NCI-H1417 treated with DMSO at 0.1 percent for 48 hours (cell line): ENCODE data around the gene DRGX.

Experiments
- DNase-seq: peaks from one replicate; lab custom pipeline; 2025; lab: John Stamatoyannopoulos, UW

DRGX gene

DNA sequence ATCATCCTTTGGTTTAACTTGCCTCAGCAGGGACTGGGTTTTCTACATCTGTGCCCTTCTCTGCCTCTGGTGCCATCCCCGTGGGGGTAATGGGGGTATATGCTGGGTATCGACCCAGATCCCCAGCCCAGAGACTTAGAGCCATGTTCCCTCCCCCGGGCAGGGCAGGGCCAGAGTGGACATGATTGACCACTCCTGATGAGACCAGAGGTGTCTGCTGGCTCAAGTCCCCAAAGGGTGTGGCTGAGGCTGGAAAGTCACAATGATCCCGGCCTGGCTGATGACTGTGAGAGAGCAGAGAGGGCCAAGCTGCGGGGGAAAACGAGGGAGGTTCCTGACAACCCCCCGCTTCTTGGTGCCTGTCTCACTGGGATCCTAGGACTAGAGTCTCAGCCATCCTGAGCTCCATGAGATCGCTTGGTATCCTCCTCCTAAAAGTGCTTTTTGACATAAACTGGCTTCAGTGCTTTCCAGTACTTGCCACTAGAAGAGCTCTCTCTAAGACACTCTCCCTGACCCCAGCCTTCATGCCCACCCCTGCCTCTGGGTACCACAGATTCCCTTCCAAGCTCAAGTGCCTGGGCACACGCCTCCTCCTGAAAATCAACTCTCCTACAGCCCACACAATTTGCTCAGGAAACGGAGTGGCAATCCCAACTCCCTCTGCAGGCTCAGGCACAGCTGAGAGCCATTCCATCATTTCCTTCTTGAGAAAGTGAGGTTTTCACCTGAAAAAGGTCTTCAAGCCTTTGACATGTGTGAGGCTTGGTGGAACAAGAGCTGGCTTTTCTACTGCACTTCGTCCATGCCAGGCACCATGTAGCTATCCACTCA, 33.9 kb downstream of the DRGX start:
- no peak for DNase-seq

DNA sequence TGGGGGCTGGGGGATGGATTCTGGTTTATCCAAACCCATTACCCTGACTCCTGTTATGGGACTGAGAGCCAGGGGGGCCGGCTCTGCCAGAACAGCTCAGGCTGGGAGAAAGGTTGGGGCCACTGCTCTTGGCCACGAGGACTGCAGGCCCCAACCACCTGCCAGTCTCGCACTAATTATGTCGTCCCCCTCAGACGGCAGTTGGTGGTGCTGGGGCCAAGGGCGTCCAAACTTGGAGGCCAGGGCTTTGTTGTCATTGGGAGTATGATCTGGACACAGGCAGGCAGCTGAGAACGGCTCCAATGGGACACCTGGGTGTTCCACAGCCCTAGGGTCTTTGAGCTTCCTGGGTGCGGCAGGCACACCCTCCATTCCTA, 34.7 kb downstream of the DRGX start:
- DNase-seq, result no peak

DNA sequence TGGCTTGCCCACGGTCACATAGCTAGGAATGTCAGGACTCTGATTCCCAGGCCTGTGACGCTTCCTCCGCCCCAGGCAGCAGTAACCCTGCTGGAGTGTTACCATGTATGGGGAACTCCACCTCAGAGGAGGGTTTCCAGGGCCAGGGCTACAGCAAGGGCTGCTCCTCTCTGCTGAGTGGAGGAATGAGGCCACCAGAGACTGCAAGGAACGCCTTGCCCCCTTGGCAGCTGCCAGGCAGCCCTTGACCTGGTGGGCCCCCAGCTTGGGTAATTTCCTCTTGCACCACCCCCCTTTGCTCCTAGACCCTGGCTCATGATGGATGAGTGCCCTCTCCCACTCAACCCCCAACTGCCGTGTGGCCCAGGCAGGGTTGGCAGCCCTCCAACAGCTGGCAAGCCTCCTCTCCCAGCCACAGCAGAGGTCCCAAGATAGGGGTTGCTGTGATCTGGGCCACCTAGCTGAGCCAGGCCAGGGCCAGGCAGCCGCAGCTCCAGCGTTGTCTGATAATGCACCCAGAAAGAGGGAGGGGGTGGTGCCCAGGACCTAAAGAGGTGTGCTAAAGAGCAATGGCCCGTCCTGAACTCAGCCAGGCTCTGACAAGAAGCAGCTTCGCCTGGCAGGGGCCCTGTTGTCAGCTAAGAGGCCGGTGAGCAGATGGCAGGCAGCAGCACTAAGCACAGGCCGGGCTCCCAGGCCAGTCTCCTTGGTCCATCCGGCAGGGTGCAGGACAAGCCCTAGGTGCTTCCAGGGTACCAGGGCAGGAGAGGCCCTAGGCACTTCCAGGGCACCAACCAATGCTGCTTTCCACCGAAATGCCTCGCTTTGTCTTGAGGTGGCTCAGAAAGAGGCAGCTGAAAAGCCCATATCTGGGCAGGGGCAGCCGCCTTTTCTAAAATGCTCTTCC, 35.4 kb downstream of the DRGX start:
- DNase-seq, result no peak

DNA sequence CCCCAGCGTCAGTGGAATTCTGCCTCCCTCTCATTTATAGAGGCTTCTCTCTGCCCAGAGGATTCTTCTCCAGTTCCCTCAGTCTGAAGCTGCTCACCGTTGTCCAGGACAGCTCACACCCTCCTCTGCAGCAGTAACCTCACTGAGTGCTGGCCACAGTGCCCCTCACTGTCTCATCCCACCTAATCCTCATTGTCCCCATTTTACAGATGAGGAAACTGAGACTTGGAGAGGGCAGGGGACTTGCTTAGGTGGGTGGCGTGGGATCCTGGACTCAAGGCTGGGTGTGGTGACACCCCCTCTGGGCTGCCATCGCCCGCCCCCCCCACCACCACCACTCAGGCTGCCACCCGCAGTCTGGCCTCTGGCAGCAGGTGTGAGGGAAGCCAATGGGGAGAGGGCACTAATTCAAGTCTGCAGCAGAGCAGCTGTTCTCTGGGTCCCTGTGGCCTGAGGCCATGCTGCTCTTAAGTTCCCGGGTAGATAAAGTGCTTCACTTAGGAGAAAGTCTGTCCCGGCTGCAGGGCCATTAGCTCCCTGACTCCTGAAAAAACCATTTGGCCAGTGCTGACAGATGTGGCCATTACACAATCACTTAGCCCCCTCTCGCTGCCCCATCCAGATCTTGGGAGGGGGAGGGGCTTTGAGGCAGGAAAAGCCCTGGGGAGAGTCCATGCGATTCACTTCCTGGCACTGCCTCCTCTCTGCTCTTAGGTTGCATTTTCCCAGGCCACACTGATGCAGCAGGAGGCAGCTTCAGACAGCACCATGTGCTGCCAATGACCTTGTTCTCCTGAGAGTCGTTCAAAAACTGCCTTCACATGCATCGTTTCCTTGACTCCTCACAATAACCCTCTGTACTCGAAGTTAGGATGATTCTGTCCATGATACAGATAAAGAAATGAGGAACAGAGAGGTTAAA, 36.3 kb downstream of the DRGX start:
- DNase-seq, result no peak

DNA sequence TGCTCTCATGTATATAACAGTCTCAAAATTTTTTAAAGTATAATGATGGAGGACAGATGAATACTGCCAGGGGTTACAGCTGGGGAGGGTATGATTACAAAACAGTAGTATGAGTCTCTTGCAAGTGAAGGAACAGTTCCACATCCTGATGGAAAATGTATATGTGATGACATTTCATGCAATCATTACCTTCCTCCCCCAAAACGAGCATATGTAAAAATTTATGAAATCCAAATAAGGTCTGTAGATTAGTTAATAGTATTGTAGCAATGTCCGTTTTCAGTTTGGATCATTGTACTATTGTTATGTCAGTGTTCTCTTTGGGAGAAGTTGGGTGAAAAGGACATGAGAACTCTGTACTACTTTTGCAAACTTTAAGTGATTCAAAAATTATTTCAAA, 38.0 kb downstream of the DRGX start:
- no peak for DNase-seq

DNA sequence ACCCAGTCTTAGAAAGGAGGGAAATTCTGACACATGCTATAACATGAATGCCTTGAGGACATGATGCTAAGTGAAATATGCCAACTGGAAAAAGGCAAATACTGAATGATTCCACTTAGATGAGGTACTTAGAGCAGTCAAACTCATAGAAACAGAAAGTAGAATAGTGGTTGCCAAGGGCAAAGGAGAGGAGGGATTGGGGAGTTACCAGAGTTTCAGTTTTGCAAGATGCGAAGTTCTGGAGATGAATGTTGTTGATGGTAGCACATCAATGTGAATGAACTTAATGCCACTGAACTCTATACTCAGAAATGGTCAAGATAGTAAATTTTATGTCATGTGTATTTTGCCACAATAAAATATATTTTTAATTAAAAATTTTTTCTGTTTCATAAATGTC, 38.9 kb downstream of the DRGX start:
- no peak for DNase-seq

DNA sequence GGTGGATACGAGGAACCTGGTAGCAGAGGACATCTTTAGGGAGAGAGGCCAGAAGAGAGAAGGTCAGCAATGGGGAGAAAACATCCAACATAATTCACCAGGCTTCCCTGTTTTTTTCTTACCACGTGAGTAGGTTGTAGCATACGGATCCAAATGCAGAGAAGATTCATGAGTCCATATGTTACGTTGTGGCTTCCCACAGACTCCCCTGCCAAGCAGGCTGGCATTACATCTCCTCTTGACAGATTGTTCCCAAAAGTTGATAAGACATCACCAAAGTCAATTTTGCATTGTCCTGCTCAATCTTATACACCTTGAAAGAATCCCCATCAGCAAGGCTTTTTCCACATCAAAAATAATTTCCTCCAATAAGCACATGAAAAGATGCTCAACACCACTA, 39.7 kb downstream of the DRGX start:
- no peak for DNase-seq

DNA sequence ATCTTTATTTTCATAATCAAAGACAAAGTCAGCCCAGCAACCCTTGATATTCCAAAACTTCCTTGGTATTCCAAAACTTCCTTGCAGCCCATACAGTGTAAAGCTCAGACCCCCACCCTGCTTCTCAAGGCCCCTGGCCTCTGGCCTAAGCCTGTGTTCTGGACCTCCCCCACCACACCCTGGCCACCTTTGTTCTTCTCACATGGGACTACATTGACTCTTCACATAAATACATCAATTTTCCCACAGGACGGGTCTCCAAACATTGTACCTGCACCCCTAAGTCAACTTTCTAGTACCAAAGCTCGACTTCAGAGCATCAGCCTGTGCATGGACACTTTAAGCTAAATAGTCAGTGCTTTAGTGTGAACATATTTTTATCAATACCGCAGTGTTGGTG, 40.7 kb downstream of the DRGX start:
- no peak for DNase-seq

DNA sequence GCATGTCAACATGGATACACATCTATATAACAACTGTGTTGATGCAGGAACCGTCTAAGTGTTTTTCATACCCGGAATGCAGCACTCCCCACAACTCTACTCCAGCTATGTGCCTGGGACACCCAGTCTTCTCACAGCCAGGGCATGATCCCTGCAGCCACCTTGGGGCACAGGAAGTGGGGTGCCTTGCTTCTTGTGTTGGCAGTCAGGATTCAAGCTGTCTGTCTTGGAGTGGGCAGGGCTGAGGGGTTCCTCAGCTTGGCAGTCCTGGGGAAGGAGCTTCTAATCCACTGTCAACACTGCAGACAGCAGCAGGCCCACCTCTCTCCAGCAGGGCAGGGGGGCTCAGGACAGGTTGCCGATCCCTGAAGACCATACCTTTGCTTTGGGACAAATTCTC, 41.3 kb downstream of the DRGX start:
- DNase-seq, result no peak

DNA sequence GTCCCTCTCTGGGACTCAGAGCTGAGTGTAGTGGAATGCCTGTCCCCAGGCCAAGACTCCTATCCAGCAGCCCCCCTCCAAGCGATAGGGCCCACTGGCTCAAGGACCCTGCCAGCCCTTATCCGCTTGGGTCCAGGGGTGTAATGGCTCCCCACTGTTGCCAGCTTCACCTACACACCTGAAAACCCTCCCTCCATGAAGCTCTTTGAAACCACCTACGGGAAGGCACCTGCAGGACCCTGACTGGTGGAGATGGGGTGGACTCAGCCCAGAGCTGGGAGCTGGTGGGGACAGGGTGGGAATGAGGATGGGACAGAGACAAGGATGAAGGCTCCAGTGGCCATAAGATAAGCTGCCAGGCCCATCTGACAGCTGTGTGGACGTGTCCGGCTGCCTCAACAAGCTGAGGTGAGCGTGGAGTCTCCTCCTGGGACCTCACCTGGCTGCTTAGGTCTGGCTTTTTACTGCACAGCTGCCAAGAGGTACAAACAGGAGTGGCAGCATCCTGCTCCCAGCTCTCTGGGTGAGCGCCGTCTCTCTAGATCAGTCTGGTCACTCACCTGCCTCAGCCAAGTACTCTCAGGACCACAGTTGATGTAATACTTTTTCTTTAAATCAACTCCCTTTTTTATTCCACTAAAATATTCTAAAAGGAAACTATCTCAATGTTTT, 41.9 kb downstream of the DRGX start:
- no peak for DNase-seq

DNA sequence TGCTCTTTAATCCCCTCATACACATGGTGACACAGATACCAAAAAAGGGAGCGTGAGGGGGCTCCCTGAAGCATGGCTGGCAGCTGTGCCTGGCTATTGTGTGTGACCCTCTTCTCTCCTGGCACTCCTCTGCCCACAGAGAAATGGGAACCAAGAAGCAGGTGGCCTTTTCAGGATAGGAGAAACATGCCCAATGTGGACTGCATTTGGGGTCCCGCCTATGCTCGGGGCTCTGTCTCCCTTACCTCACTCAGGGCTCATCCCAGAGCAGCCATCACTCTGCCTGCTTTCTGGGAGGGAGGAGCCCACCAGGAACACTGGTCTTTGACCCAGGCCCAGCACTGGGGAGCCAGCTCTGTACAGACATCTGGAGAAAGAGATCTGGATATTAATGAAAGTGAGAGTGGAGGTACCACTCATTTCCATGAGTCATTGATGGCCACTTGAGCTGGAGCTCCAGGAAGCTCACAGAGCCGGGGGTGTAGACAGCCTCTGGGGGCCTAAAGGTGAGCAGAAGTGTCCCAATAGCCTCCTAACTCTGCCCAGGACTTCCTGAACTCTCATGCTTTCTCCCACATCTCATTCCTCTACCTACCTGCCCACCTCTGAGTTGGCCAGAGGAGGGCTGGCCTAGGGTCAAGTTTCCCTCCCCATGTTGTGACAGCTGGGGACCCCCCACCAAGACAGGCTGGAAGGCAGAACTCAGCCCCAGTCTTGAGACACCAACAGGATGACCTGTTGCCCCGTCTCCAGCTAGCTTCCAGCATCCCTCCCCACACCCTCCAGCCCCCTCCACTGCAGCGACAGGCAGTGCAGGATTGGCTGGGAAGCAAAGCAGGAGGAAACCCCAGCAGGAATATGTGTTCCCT, 42.6 kb downstream of the DRGX start:
- DNase-seq, result no peak

DNA sequence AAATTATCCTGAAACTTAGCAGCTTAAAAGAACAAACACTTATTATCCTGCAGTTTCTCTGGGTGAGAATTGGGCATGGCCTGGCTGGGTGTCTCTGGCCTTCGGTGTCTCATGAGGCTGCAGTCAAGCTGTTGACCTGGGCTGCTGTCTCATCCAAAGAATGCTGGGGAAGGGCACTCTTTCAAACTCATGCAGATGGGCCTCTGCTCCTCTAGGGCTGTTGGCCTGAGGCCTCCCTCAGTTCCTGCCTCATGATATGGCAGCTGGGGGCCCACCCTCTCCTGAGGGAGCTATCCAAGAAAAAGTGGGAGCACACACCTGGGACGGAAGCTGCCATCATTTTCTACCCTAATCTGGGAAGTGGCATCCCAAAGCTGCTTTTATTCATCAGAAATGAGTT, 43.6 kb downstream of the DRGX start:
- DNase-seq, result no peak

DNA sequence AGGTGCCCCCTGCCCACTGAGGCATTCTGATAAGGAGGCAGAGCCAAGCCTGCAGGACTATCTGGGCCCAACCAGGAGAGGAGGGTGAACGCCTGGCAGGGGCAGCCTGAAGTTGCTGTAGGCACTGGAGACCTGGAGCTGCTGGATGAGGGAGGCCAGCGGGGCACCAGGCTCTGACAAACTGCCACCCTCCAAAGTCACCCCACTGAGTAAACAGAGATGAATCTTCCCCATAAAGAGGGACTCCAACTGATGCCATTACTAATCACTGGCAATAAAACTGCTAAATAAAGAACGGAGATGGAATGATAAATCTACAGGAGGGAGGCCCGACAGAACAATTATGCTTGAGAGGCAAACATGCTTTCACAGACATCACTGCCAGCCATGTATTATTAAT, 44.2 kb downstream of the DRGX start:
- DNase-seq, result no peak

DNA sequence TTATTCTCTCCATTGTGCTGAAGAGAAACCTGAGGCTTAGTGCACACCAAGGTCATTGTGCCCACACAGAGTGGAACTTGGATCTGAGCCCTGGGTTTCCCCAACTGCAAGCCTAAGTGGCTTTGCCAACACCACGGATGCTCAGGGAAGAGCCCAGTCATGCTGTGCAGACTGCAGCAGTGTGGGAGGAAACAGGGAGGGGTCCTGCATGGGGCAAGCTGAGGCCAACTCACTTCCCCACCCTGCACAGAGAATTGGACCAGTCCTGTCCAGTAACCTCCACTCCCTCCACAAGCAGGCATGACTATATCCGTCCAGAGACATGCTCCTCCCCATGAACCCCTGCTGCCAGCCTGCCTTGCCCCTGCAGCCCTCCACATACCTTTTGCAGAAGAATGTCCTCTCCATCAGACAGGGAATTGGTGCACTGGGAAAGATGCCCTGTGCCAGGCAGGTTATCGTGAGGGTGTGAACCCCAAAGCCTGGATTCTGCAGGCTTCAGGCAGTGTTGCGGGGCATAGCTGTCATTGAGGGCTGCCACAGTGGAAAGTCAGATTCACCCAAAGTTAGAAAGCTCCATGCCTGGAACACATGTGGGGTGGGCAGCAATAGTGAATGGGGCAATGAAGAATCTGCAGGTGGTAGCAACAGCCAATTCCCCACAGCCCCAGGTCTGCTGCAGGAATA, 44.9 kb downstream of the DRGX start:
- DNase-seq, result no peak

DNA sequence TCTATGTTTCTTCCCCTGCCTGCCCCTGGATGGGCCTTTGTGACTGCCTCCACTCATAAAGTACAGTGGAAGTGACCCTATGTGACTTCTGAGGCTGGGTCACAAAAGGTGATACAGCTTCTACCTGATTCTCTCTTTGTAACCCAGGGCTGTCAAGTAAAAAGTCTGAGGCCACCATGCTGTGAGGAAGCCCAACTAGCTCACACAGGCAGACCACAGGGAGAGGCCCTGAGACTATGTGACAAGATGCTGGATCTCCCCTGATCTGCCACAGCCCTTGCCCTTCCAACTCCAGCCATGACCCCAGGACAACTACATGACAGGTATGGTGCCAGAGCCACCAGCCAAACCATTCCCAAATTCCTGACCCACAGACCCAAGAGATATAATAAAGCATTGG, 45.8 kb downstream of the DRGX start:
- DNase-seq, result no peak

DNA sequence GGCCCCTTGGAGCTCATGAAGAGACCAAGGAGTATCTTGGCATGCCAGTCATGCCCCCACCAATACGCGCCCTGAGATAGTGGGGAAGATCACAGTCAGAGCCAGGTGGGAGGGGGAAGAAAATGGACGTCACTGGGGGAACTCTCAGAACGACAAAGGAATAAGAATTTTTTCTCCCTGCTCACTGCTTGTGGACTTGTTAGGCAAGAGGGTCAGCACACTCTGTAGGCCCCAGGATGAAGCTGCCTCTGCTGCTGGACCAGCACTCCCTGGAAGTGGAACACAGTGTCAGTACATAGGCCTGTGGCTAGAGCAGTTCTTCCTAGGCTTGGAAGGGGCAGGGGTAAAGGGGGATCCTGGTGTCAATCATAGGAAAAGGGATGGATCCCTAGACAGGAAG, 46.5 kb downstream of the DRGX start:
- DNase-seq, result no peak

DNA sequence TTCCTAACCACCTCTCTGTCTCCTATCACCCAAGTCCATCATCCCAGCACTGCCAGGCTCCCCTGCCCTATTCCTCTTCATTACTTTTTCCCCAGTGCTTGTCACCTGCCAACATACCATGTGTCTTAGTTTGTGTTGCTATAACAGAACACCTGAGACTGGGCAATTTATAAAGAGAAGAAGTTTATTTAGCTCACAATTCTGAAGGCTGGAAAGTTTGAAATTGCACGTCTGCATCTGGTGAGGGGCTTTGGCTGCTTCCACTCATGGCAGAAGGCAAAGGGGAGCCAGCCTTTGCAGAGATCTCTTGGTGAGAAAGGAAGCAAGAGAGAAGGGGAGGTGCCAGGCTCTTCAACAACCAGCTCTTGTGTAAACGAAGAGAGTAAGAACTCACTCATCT, 47.3 kb downstream of the DRGX start:
- no peak for DNase-seq

DNA sequence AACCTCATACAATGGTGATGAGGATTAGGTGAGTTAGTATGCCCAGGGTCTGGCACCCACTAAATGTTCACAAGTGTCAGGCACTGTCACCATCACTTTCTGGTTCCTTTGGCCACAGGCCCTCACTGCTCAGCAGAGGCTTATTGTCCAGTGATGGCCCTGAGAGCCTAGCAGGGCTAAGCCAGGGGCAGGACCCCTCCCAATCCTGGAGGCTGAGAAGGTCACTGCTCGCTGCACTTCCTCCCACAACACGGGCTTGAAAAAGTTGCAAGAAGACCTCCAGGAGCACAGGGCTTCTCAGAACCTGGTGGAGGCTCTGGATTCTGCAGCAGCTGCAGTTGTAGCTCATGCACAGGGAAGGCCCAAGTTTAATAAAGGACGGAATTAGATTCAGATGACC, 48.1 kb downstream of the DRGX start:
- no peak for DNase-seq

DNA sequence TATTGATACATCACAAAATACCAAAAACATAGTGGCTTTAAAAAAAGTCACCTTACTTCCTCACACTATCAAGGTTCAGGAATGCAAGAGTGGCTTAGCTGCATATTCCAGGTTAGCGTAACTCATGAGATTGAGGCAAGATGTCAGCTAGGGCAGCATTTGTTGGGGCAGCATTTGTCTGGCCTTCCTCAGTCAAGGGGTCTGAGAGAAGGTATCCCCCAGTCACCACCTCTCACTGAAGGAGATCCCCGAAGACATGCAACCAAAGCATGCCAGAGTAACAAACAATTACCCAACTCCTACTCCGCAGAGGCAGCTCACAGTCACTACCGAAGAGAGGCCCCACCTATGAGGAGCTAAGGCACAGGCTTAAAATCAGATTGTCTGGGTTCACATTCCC, 48.5 kb downstream of the DRGX start:
- no peak for DNase-seq

DNA sequence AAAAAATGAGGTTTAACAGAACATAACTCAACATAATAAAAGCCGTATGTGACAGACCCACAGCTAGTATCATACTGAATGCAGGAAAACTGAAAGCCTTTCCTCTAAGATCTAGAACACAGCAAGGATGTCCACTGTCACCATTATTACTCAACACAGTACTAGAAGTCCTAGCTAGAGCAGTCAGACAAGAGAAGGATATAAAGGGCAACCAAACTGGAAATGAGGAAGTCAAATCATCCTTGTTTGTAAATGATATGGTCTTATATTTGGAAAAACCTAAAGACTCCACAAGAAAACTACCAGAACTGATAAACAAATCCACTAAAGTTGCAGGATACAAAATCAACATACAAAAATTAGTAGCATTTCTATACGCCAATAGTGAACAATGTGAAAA, 51.0 kb downstream of the DRGX start:
- DNase-seq, result no peak
